GM12801 (cell line): ENCODE data around the gene EN1.

Experiments
- TF ChIP-seq, protein P1 (sequence below): IDR thresholded peaks from one replicate; pipeline ENCODE4 v1.5.1; 2011; ENCODE audit warnings: control low read depth; ENCODE audit not compliant: insufficient read length; ENCODE audit errors: extremely low read depth

Gene EN1

DNA sequence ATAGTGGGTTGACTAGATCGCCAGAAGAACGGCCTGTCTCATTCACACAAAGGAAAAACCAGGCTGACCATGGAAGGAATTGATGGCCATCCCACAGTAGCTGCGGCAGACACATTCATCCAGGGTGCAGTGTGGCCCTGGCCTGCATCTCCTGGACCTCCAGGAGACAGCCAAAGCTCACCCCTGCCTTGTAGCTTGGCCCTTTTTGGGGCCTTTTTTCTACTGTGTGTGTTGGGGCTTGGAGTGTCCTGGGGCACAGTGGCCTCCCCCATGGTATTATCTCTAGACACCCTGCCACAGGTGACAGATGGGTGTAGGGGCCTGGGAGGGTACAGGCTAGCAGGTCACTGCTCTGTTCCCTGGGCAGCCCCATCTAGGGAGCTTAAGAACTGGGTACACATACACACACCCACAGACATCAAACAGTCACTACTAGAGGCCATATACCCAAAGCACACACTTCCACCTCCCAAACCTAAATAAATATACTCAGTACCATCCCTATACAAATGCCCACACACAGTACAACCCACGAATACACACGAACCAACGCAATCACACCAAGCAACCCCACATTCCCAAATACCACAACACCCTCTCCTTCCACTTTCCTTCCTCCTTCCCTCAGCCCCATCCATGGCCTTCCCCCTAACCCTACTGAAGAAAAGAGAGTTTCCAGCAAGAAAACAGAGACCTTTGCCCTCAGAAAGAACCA, 8.6 kb downstream of the EN1 start:
- TF ChIP-seq, protein P1, sequence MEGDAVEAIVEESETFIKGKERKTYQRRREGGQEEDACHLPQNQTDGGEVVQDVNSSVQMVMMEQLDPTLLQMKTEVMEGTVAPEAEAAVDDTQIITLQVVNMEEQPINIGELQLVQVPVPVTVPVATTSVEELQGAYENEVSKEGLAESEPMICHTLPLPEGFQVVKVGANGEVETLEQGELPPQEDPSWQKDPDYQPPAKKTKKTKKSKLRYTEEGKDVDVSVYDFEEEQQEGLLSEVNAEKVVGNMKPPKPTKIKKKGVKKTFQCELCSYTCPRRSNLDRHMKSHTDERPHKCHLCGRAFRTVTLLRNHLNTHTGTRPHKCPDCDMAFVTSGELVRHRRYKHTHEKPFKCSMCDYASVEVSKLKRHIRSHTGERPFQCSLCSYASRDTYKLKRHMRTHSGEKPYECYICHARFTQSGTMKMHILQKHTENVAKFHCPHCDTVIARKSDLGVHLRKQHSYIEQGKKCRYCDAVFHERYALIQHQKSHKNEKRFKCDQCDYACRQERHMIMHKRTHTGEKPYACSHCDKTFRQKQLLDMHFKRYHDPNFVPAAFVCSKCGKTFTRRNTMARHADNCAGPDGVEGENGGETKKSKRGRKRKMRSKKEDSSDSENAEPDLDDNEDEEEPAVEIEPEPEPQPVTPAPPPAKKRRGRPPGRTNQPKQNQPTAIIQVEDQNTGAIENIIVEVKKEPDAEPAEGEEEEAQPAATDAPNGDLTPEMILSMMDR: no peak

DNA sequence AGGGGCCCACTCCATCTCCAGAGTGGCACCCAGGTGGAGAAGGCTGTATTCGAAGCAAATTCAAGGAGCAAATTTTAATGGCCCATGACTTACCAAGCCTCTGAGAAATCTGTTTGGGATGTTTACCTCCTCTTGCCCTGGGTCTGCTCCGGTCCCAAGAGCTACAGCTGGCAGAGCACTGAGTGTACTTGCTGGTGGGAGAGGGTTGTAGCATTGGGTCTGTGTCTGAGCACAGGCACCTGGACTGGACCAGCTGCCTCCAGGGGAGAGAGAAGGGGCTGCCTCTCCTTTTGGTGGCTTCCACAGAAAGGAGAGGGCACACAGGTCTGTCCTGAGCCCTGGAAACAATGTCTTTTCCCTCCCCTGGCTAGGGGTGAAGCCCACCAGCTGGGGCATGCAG, 9.8 kb downstream of the EN1 start:
- TF ChIP-seq, protein P1: no peak

DNA sequence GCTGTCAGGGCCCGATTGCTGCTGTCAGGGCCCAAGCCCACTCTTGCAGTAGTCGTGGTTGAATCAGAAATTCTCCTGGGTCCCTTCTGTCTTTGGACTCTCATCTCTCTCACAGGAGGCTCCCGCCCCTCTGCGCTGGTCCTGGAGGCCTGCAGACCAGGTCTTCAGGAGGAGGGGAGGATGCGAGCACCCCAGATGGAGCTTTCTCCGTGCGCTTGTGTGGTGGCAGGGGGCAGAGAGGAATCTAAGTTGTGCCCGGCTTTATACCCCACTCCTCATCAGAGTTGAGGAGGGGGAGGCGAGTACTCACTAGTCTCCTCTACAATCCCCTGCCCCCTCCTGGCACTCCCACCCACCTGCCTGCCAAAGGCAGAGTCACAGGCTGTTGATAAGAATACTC, 10.4 kb downstream of the EN1 start:
- TF ChIP-seq, protein P1: no peak

DNA sequence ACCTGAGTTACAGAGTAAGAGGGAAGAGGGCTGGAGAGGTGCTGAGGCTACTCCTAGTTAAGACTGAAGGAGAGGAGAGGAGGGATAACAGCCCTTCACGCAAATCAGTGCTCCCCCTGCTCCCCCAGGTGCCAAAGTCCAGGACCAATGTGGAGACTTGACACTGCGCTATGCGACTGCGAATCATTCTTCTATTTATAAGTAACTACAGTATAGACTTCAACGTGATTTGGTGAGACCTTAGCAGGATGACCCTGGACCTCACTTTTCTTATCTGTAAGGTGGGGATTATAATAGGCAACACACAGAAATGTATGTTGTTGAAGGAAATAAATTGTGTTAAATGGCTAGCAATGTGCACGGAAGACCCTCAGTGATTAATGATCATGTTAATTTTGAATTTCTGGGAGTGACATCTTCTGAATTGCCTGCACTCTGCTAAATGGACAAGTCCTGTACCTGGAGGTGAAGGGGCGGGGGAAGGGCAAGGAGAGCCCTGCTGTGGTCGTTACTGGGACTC, 11.0 kb downstream of the EN1 start:
- TF ChIP-seq, protein P1: no peak

DNA sequence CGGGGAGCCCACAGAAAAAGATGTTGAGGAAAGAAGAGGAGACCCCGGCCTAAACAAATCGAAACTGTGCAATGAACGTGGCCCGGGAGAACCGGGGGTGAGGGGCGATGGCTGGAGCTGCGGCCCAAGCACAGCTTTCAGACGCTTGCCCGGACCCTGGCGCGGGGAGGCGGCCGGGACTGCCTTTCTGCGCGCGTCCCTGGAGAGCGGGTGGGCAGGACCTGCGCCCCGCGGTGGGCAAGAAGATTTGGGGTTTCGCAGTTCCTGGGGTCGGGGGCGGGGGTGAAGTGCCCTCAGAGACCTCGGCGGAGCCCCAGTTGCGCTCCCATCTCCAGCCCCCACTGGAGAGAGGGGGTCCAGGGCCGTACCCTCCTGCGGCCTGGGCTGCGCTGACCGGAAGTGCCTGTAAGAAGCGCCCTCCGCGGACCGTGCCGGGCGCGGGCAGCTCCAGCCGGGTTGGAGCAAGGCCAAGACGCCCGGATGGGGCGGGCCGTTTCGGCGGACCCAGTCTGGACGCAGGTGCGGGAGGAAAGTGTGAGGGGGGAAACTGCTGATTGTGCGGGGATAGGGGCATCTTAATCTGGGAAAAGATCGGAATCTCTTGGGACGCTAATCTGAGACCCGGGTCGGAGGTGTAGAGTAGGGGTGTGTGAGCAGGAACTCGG, 11.6 kb downstream of the EN1 start:
- TF ChIP-seq, protein P1: no peak

DNA sequence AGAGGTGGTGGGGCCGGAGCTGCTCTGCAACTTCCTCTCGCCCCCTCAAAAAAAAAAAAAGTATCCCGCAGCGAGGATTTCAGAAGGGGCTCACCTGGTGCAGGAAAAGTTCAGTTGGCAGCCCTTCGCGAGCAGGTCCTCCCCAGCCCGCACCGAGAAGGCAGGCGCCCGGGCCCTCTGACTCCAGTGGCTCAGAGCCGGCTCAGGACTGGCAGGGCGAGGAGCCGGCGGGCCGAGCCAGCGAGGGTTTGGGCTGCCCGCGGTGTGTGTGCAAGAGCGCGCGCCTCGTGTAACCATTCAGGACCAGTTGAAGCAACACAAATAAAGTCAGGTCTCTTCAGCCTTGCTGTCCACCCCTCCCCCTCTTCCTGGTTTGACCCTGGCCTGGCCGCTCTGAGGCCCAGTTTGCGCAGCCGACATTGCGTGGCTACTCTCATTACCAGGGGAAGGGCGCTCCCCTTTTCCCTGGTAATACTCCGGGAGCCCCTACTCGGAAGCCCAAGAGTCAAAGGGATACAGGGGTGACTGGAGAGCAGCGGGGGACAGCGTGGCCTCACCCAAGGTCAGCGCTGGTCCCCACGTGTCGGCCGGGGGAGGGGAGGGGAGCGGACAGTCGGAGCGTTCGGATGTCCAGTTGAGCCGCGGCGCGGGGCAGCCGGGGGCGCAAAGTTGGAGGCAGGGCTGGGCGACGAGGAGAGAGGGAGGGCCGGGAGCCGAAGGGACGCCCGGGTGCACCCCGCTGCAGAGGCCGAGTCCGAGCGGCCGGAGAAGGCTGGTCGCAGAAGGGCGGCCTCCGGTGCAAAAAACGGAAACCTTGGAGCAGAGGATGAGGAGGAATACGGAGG, 12.3 kb downstream of the EN1 start:
- TF ChIP-seq, protein P1: no peak

DNA sequence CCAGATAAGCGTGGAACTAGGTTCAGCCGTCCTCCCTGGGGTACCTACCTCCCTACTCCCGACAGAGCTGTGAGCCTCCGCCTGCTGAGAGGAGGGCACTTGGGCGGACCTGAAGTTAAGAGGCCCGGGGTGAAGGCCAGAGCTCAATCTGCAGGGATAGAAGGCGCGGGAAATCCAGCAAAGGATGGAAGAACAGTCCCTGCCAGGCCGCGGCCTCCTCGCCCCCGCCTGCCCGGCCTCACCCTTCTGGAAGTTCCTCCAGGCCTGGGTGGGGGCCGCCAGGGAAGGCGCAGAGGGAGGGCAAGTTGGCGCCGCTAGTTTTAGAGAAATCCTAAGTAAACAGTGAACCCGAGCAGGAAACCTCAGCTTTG, 13.0 kb downstream of the EN1 start:
- TF ChIP-seq, protein P1: no peak
